ENCODE measurements around the gene CCDC167. TPM values are rescaled to one million over a fixed set of nuclear protein-coding genes. Genes with fewer than 3 reads are reported as not detected.

Gene CCDC167
- total and polyA plus RNA-seq, 2 of the 8 experiments (the other 6 are each of a cell fraction or from before 2014, with no cell fraction given): 11.0 to 26.5 TPM

DNA sequence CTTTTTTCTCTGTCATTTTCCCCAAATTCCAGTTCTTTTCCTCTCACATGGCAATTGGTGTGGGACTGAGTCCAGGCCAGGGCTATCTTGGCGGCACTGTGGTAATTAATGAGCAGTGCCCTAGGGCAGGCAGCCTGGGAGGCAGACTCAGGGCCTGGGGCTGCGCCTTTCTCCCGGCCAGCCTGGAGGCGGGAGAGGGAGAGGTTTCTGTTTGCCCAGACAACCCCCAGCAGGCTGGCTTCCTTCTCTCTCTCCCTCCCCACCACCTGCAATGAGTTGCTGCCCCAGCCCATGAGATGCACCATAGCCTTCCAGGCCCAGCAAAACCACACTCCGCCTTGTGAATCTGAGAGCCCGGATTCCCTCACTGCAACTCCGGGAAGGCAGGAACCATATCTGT is 15.1 kb upstream of the CCDC167 start (continued):
- TF ChIP-seq, protein P1, sequence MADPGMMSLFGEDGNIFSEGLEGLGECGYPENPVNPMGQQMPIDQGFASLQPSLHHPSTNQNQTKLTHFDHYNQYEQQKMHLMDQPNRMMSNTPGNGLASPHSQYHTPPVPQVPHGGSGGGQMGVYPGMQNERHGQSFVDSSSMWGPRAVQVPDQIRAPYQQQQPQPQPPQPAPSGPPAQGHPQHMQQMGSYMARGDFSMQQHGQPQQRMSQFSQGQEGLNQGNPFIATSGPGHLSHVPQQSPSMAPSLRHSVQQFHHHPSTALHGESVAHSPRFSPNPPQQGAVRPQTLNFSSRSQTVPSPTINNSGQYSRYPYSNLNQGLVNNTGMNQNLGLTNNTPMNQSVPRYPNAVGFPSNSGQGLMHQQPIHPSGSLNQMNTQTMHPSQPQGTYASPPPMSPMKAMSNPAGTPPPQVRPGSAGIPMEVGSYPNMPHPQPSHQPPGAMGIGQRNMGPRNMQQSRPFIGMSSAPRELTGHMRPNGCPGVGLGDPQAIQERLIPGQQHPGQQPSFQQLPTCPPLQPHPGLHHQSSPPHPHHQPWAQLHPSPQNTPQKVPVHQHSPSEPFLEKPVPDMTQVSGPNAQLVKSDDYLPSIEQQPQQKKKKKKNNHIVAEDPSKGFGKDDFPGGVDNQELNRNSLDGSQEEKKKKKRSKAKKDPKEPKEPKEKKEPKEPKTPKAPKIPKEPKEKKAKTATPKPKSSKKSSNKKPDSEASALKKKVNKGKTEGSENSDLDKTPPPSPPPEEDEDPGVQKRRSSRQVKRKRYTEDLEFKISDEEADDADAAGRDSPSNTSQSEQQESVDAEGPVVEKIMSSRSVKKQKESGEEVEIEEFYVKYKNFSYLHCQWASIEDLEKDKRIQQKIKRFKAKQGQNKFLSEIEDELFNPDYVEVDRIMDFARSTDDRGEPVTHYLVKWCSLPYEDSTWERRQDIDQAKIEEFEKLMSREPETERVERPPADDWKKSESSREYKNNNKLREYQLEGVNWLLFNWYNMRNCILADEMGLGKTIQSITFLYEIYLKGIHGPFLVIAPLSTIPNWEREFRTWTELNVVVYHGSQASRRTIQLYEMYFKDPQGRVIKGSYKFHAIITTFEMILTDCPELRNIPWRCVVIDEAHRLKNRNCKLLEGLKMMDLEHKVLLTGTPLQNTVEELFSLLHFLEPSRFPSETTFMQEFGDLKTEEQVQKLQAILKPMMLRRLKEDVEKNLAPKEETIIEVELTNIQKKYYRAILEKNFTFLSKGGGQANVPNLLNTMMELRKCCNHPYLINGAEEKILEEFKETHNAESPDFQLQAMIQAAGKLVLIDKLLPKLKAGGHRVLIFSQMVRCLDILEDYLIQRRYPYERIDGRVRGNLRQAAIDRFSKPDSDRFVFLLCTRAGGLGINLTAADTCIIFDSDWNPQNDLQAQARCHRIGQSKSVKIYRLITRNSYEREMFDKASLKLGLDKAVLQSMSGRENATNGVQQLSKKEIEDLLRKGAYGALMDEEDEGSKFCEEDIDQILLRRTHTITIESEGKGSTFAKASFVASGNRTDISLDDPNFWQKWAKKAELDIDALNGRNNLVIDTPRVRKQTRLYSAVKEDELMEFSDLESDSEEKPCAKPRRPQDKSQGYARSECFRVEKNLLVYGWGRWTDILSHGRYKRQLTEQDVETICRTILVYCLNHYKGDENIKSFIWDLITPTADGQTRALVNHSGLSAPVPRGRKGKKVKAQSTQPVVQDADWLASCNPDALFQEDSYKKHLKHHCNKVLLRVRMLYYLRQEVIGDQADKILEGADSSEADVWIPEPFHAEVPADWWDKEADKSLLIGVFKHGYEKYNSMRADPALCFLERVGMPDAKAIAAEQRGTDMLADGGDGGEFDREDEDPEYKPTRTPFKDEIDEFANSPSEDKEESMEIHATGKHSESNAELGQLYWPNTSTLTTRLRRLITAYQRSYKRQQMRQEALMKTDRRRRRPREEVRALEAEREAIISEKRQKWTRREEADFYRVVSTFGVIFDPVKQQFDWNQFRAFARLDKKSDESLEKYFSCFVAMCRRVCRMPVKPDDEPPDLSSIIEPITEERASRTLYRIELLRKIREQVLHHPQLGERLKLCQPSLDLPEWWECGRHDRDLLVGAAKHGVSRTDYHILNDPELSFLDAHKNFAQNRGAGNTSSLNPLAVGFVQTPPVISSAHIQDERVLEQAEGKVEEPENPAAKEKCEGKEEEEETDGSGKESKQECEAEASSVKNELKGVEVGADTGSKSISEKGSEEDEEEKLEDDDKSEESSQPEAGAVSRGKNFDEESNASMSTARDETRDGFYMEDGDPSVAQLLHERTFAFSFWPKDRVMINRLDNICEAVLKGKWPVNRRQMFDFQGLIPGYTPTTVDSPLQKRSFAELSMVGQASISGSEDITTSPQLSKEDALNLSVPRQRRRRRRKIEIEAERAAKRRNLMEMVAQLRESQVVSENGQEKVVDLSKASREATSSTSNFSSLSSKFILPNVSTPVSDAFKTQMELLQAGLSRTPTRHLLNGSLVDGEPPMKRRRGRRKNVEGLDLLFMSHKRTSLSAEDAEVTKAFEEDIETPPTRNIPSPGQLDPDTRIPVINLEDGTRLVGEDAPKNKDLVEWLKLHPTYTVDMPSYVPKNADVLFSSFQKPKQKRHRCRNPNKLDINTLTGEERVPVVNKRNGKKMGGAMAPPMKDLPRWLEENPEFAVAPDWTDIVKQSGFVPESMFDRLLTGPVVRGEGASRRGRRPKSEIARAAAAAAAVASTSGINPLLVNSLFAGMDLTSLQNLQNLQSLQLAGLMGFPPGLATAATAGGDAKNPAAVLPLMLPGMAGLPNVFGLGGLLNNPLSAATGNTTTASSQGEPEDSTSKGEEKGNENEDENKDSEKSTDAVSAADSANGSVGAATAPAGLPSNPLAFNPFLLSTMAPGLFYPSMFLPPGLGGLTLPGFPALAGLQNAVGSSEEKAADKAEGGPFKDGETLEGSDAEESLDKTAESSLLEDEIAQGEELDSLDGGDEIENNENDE (IDR thresholded peaks at IDR 0.05; ENCODE audit: insufficient replicate concordance, low read length): no peak
- TF ChIP-seq, protein P2, sequence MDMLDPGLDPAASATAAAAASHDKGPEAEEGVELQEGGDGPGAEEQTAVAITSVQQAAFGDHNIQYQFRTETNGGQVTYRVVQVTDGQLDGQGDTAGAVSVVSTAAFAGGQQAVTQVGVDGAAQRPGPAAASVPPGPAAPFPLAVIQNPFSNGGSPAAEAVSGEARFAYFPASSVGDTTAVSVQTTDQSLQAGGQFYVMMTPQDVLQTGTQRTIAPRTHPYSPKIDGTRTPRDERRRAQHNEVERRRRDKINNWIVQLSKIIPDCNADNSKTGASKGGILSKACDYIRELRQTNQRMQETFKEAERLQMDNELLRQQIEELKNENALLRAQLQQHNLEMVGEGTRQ (IDR thresholded peaks at IDR 0.05; ENCODE audit: low read length): no peak
- no peak for TF ChIP-seq RAD21 (IDR thresholded peaks at IDR 0.05 in 1 of 2, conservative IDR thresholded peaks at IDR 0.05 in 1 of 2; ENCODE audit: low read depth in 2 of 2, low read length in 2 of 2)
- no peak for TF ChIP-seq KDM4A (IDR thresholded peaks at IDR 0.05; ENCODE audit: low read depth, low read length, severe bottlenecking)
- no peak for TF ChIP-seq POU5F1 (IDR thresholded peaks at IDR 0.05; ENCODE audit: low read depth, low read length)
- TF ChIP-seq FOSL1 (IDR thresholded peaks at IDR 0.05; ENCODE audit: insufficient read depth, low read depth, low read length): no peak
- TF ChIP-seq POLR2AphosphoS5 (IDR thresholded peaks at IDR 0.05; ENCODE audit: low read depth, low read length): no peak
- TF ChIP-seq TAF1 (IDR thresholded peaks at IDR 0.05; ENCODE audit: low read depth, low read length): no peak
- TF ChIP-seq CREB1 (IDR thresholded peaks at IDR 0.05): no peak
